ENCODE measurements around the gene CRIM1. TPM values are rescaled to one million over a fixed set of nuclear protein-coding genes. Genes with fewer than 3 reads are reported as not detected.

CRIM1 gene
- total and polyA plus RNA-seq, 4 donors, result 24.3 to 119 (median 58.4) TPM

DNA sequence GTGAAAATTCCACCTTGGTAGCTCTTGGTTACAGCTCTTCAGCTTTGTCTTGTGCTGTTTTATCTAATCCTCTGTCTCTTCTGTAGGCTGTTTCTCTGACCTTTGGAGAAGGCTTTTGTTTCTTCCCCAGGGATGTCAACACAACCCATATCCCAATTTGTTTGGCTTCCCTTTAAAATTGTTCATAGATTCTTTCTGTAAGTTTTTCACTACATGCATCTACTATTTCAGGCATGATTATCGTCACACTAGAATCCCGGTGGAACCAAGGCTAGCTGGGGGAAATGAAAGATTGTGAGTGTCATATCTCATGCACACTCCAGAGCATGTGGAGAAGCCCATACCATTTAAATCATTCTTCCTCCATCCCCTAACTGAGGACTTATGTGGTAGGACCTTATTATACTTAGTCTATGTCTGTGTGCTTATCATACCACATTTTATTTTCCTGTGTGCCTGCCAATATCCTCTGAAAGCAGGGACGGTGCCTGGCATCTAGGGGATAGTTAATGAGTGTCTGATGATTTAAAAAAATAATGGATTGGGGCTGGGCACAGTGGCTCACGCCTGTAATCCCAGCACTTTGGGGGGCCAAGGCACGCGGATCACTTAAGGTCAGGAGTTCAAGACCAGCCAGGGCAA, 59.9 kb downstream of the CRIM1 start:
- DNase-seq (no peak), ATAC-seq (ENCODE audit: insufficient read depth, low FRiP score) (no peak)
- WGBS, 2 donors, result 73 to 80% methylated on average over 6 of the region's 6 CpGs
- Histone ChIP-seq H3K9ac (ENCODE audit: insufficient read depth in 1 of 2, low read length in 2 of 2) (no peak overlapping the region), H3K4me1 (ENCODE audit: control insufficient read depth in 5 of 5, insufficient read depth in 5 of 5, low read length in 5 of 5) (peaks cover 11 to 65% (median 23%) of the 10 kb centered on the region in 5 donors), H3K4me3 (no peak overlapping the region), H3K27ac (ENCODE audit: low read depth in 1 of 2, low read length in 1 of 2) (no peak overlapping the region), H3K36me3 (ENCODE audit: control insufficient read depth in 4 of 4, insufficient read depth in 4 of 4, low read length in 4 of 4) (no peaks in the 10 kb centered on the region), H3K27me3 (ENCODE audit: control insufficient read depth in 3 of 3, insufficient read depth in 3 of 3, low read length in 2 of 3) (no peaks in the 10 kb centered on the region), H3K9me3 (ENCODE audit: control insufficient read depth in 4 of 4, insufficient read depth in 3 of 4, low read length in 3 of 4) (no peaks in the 10 kb centered on the region)
- TF ChIP-seq, protein P1, sequence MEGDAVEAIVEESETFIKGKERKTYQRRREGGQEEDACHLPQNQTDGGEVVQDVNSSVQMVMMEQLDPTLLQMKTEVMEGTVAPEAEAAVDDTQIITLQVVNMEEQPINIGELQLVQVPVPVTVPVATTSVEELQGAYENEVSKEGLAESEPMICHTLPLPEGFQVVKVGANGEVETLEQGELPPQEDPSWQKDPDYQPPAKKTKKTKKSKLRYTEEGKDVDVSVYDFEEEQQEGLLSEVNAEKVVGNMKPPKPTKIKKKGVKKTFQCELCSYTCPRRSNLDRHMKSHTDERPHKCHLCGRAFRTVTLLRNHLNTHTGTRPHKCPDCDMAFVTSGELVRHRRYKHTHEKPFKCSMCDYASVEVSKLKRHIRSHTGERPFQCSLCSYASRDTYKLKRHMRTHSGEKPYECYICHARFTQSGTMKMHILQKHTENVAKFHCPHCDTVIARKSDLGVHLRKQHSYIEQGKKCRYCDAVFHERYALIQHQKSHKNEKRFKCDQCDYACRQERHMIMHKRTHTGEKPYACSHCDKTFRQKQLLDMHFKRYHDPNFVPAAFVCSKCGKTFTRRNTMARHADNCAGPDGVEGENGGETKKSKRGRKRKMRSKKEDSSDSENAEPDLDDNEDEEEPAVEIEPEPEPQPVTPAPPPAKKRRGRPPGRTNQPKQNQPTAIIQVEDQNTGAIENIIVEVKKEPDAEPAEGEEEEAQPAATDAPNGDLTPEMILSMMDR (IDR thresholded peaks at IDR 0.05; ENCODE audit: control extremely low read depth, extremely low read depth), result no peak

DNA sequence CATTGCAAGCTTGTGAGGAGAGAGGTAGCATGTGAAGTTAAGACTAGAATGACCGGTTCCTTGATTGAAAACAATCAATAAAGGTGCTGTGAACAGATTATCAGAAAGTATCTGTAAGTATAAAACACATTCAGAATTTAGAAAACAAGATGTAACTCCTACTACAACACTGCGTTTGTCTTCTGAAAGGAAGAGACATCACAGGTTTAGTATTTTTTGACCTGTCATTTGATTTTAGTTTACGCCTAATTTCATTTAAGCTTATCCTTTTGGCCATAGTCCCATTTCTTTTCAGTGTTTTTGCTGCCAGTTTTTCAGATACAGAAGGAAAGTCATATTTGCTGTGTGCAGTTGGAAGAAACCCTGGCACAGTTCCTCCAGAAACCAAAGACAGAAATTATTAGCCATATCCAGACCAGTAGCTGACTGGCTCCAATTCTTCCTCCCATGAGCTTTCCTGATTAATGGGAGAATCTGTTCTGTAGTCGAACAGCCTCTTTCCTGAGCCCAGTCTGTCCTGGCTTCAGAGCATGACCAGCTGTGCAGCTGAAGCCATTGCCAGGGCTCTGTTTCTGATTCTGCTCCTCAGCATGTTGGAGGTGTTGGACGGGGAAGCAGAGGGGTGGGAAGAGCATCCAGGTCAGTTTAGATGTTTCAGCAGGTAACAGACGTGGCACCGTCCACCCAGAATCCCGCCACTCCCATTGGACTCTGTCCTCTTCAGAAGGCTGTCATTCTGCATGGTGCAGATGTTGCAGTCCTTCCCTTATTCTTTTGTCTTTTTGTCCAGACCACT, 61.0 kb downstream of the CRIM1 start:
- Histone ChIP-seq H3K9ac (ENCODE audit: insufficient read depth in 1 of 2, low read length in 2 of 2) (no peak overlapping the region), H3K4me3 (no peak overlapping the region), H3K9me3 (ENCODE audit: control insufficient read depth in 4 of 4, insufficient read depth in 3 of 4, low read length in 3 of 4) (no peaks in the 10 kb centered on the region), H3K4me1 (ENCODE audit: control insufficient read depth in 5 of 5, insufficient read depth in 5 of 5, low read length in 5 of 5) (peaks cover 9 to 54% (median 23%) of the 10 kb centered on the region in 5 donors), H3K27me3 (ENCODE audit: control insufficient read depth in 3 of 3, insufficient read depth in 3 of 3, low read length in 2 of 3) (no peaks in the 10 kb centered on the region), H3K36me3 (ENCODE audit: control insufficient read depth in 4 of 4, insufficient read depth in 4 of 4, low read length in 4 of 4) (no peaks in the 10 kb centered on the region), H3K27ac (ENCODE audit: low read depth in 1 of 2, low read length in 1 of 2) (no peak overlapping the region)
- WGBS, 2 donors, result 77 to 92% methylated on average over 8 of the region's 8 CpGs
- ATAC-seq (ENCODE audit: insufficient read depth, low FRiP score) (no peak), DNase-seq (peak in 2 of 3 donors; percentile 65 to 78)
- TF ChIP-seq, protein P1 (IDR thresholded peaks at IDR 0.05; ENCODE audit: control extremely low read depth, extremely low read depth), result no peak

DNA sequence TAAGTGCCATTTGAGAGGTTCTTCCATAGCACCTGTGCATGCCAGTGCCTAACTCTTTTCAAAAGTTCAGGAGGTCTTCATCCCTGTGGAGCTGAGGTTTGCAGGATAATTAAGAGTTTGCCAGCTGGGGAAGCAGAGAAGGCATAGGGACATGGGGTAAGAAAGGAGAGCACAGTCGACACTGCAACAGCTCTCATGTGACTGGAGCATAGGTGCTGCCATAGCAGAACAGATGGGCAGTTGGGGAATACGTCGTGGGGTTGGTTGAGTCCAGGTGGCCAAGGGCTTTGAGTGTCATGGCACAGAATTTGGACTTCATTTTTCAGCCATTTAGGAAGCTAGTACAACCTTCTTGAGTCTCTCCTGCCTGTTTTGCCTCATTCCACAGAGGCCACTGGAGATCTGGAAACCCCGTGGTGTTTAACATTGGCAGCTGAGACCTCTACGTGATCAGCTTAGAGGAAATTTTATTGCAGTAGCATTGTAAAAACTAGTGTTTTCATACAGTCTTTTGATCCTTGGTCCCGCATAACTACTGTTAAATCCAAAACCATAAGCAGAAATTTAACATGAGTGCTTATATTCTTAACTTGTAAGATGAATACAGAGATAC, 65.1 kb downstream of the CRIM1 start:
- WGBS, 2 donors, result 92 to 93% methylated on average over 6 of the region's 6 CpGs
- Histone ChIP-seq H3K27me3 (ENCODE audit: control insufficient read depth in 3 of 3, insufficient read depth in 3 of 3, low read length in 2 of 3) (no peaks in the 10 kb centered on the region), H3K9ac (ENCODE audit: insufficient read depth in 1 of 2, low read length in 2 of 2) (no peak overlapping the region), H3K4me3 (no peak overlapping the region), H3K27ac (ENCODE audit: low read depth in 1 of 2, low read length in 1 of 2) (no peak overlapping the region), H3K4me1 (ENCODE audit: control insufficient read depth in 5 of 5, insufficient read depth in 5 of 5, low read length in 5 of 5) (peaks cover 3 to 20% (median 11%) of the 10 kb centered on the region in 5 donors), H3K36me3 (ENCODE audit: control insufficient read depth in 4 of 4, insufficient read depth in 4 of 4, low read length in 4 of 4) (no peaks in the 10 kb centered on the region), H3K9me3 (ENCODE audit: control insufficient read depth in 4 of 4, insufficient read depth in 3 of 4, low read length in 3 of 4) (no peaks in the 10 kb centered on the region)
- no peak for DNase-seq
- no peak for ATAC-seq (ENCODE audit: insufficient read depth, low FRiP score)
- TF ChIP-seq, protein P1 (IDR thresholded peaks at IDR 0.05; ENCODE audit: control extremely low read depth, extremely low read depth), result no peak

All from lung (tissue), 12 donors.